B cell (primary cell): ENCODE results near the gene CCDC63. TPM values are rescaled to one million over a fixed set of nuclear protein-coding genes. Genes with fewer than 3 reads are reported as not detected.

Experiments used
- ATAC-seq: fragments of 200-7000 bp; cut with Tn5 transposase; one replicate; pipeline ENCODE4 v1.10.0; 2021; ENCODE audit warnings: low read depth, mild to moderate bottlenecking, moderate number of reproducible peaks, moderate library complexity
- CTCF ChIA-PET: fragments of 350-600 bp; sonication (Branson Sonifier 250); formaldehyde crosslinking; loops from one replicate; lab custom pipeline; 2021; ENCODE audit warnings: antibody characterized with exemption, inconsistent platforms; lab: Charles Lee
- POLR2A ChIA-PET: fragments of 350-600 bp; sonication (Branson Sonifier 250); formaldehyde crosslinking; loops from one replicate; lab custom pipeline; 2021; ENCODE audit warnings: antibody characterized with exemption; lab: Charles Lee
- DNase-seq: peaks from one replicate; pipeline ENCODE4 v3.0.0; 2013
- H2AFZ ChIP-seq: 2 replicates; pipeline ENCODE4 v1.6.1; 2012; ENCODE audit warnings: mild to moderate bottlenecking, low read depth, low read length; ENCODE audit not compliant: insufficient read depth, poor library complexity, severe bottlenecking
- H3K27ac ChIP-seq, 2 donors: 1 replicate in 1 of 2; 2 replicates in 1 of 2; pipeline ENCODE4 v1.5.1; 2012 to 2013; ENCODE audit warnings: low read length in 2 of 2, mild to moderate bottlenecking in 2 of 2, moderate library complexity in 1 of 2
- H3K27me3 ChIP-seq, 4 experiments: fragments of 200-600 bp in 1 of 4; sonication (generic) in 1 of 4; replicated peaks in 1 of 4; 1 replicate in 2 of 4; 2 replicates in 2 of 4; pipeline versions ENCODE4 v1.6.1 to v1.7.0; 2013 to 2016; ENCODE audit warnings: low read length in 3 of 4, mild to moderate bottlenecking in 2 of 4, mixed read lengths in 1 of 4, moderate library complexity in 1 of 4; ENCODE audit not compliant: insufficient read depth in 4 of 4, control insufficient read depth in 3 of 4; ENCODE audit errors: control extremely low read depth in 1 of 4
- H3K36me3 ChIP-seq, 2 experiments: replicated peaks in 1 of 2; 1 replicate in 1 of 2; 2 replicates in 1 of 2; pipeline versions ENCODE4 v1.6.1 to v1.7.1; 2013; ENCODE audit warnings: low read length in 1 of 2; ENCODE audit not compliant: insufficient read depth in 2 of 2, control insufficient read depth in 1 of 2; ENCODE audit errors: control extremely low read depth in 1 of 2, extremely low read depth in 1 of 2
- H3K4me1 ChIP-seq, 2 donors: fragments of 200-600 bp in 1 of 2; sonication (generic) in 1 of 2; 1 replicate in 1 of 2; 2 replicates in 1 of 2; pipeline versions ENCODE4 v1.5.1 to v1.6.1; 2013 to 2017; ENCODE audit warnings: low read length in 2 of 2; ENCODE audit not compliant: control insufficient read depth in 2 of 2, insufficient read depth in 2 of 2
- H3K4me2 ChIP-seq: replicated peaks from 2 replicates; pipeline ENCODE3; 2012; ENCODE audit warnings: mild to moderate bottlenecking, low read depth, low read length; ENCODE audit not compliant: poor library complexity, severe bottlenecking
- H3K4me3 ChIP-seq, 5 experiments: fragments of 200-600 bp in 1 of 5; sonication (generic) in 1 of 5; 1 replicate in 3 of 5; 2 replicates in 2 of 5; pipeline versions ENCODE4 v1.5.1 to v1.7.0; 2011 to 2016; ENCODE audit warnings: low read length in 4 of 5, mild to moderate bottlenecking in 4 of 5, low read depth in 2 of 5, control low read depth in 1 of 5, moderate library complexity in 1 of 5; ENCODE audit not compliant: insufficient read depth in 1 of 5; ENCODE audit errors: control extremely low read depth in 1 of 5, extremely low read depth in 1 of 5
- H3K79me2 ChIP-seq: fragments of 200-600 bp; sonication (generic); one replicate; pipeline ENCODE4 v1.6.0; 2016; ENCODE audit warnings: low read length; ENCODE audit not compliant: control insufficient read depth, insufficient read depth
- H3K9ac ChIP-seq: fragments of 200-600 bp; sonication (generic); 2 replicates; pipeline ENCODE4 v1.6.1; 2017; ENCODE audit warnings: mild to moderate bottlenecking, low read length, moderate library complexity
- H3K9me3 ChIP-seq, 3 donors: one replicate each; pipeline versions ENCODE4 v1.6.1 to v1.7.1; 2013; ENCODE audit warnings: low read length in 2 of 3; ENCODE audit not compliant: control insufficient read depth in 2 of 3, insufficient read depth in 1 of 3; ENCODE audit errors: control extremely low read depth in 1 of 3
- H4K20me1 ChIP-seq: 2 replicates; pipeline ENCODE4 v1.6.0; 2012; ENCODE audit warnings: mild to moderate bottlenecking, low read length; ENCODE audit not compliant: insufficient read depth, control insufficient read depth, poor library complexity, severe bottlenecking
- H3K27ac Mint-ChIP-seq: one replicate; pipeline ENCODE4 v1.8.0; 2021; ENCODE audit warnings: mixed read lengths
- H3K27me3 Mint-ChIP-seq: one replicate; pipeline ENCODE4 v1.8.0; 2021; ENCODE audit warnings: mixed read lengths
- H3K4me1 Mint-ChIP-seq: one replicate; pipeline ENCODE4 v1.8.0; 2021; ENCODE audit warnings: mixed read lengths
- H3K4me3 Mint-ChIP-seq: one replicate; pipeline ENCODE4 v1.8.0; 2021; ENCODE audit warnings: mixed read lengths
- H3K9me3 Mint-ChIP-seq: one replicate; pipeline ENCODE4 v1.8.0; 2022; ENCODE audit warnings: mixed read lengths; ENCODE audit not compliant: insufficient read depth
- EZH2 ChIP-seq: IDR thresholded peaks from 2 replicates; pipeline ENCODE4 v1.6.1; 2012; ENCODE audit warnings: borderline replicate concordance, low read depth, mild to moderate bottlenecking, moderate library complexity, low read length; ENCODE audit not compliant: insufficient read depth, poor library complexity, severe bottlenecking
- WGBS: methylation state at CpG from one replicate; pipeline ENCODE4 v1.1.5; 2013; ENCODE audit warnings: missing lambda C conversion rate; ENCODE audit not compliant: insufficient coverage; 5-methylcytosine and 5-hydroxymethylcytosine counted together
- intact Hi-C: fragments of 100-400 bp; cut with micrococcal nuclease; formaldehyde crosslinking; loops from one replicate; pipeline ENCODE4 v1.10.0; 2022
- polyA plus RNA-seq: library from polyadenylated mRNA; depleted of rRNA; stranded (reverse); fragments of >200 nt; gene quantifications from 2 replicates; pipeline ENCODE4 v1.2.3, GENCODE V29; 2012
- total RNA-seq, 2 donors: library from RNA; stranded (reverse); fragments of 120-200 nt in 1 of 2; gene quantifications; 1 replicate in 1 of 2; 2 replicates in 1 of 2; pipeline versions ENCODE4 v1.2.3 to v1.2.4, GENCODE V29; 2013 to 2022
- TF ChIP-seq, protein P1 (sequence below): fragments of 200-600 bp; IDR thresholded peaks from one replicate; pipeline ENCODE4 v1.8.0; 2022; ENCODE audit warnings: antibody characterized with exemption, mild to moderate bottlenecking

The CCDC63 gene
- total and polyA plus RNA-seq, 2 donors (not counting 1 experiment from before 2014, with no cell fraction given) = not detected

DNA sequence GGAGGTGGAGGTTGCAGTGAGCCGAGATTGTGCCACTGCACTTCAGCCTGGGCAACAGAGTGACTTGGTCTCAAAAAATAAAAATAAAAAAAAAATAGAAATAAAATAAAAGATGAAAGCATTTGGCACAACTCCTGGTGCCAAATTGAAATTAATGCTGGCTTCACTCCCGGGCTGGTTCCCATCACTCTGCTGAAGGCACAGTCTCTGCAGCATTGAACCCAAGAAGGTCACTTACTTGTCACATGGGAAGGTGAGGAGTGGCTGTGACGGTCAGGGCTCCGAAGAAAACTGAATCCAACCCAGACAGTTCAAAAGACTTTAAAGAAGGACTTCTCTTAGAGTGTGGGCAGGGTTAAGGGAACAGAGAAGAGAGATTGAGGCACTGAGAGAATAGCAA lies 10.5 kb upstream of the CCDC63 start:
- DNase-seq = no peak

DNA sequence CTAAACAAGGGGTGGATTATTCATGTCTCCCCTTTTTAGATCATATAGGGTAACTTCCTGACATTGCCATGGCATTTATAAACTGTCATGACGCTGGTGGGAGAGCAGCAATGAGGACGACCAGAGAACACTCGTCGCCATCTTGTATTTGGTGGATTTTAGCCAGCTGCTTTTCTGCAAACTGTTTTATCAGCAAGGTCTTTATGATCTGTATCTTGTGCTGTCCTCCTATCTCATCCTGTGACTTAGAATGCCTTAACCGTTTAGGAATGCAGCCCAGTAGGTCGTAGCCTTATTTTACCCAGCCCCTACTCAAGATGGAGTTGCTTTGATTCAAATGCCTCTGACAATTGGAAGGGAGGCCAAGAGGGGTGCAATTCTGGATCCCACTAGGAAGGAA lies 5.8 kb upstream of the CCDC63 start:
- Histone ChIP-seq H3K27me3 (peaks cover 0 to 2% (median 0%) of the 10 kb centered on the region in 4 experiments), H4K20me1 (no peaks in the 10 kb centered on the region), H3K4me1 (no peaks in the 10 kb centered on the region), H3K4me3 (no peak overlapping the region), H3K27ac (no peak overlapping the region), H3K79me2 (no peaks in the 10 kb centered on the region), H3K36me3 (no peaks in the 10 kb centered on the region), H3K4me2 (no peak overlapping the region), H3K9me3 (no peaks in the 10 kb centered on the region), H3K9ac (no peak overlapping the region), H2AFZ (no peak overlapping the region)
- DNase-seq (no peak), ATAC-seq (no peak)
- no peak overlapping the region for H3K27ac Mint-ChIP-seq
- TF ChIP-seq, protein P1, sequence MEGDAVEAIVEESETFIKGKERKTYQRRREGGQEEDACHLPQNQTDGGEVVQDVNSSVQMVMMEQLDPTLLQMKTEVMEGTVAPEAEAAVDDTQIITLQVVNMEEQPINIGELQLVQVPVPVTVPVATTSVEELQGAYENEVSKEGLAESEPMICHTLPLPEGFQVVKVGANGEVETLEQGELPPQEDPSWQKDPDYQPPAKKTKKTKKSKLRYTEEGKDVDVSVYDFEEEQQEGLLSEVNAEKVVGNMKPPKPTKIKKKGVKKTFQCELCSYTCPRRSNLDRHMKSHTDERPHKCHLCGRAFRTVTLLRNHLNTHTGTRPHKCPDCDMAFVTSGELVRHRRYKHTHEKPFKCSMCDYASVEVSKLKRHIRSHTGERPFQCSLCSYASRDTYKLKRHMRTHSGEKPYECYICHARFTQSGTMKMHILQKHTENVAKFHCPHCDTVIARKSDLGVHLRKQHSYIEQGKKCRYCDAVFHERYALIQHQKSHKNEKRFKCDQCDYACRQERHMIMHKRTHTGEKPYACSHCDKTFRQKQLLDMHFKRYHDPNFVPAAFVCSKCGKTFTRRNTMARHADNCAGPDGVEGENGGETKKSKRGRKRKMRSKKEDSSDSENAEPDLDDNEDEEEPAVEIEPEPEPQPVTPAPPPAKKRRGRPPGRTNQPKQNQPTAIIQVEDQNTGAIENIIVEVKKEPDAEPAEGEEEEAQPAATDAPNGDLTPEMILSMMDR = no peak
- no peak for TF ChIP-seq EZH2
- no peaks in the 10 kb centered on the region for H3K9me3 Mint-ChIP-seq
- no peaks in the 10 kb centered on the region for H3K4me1 Mint-ChIP-seq
- no peak overlapping the region for H3K4me3 Mint-ChIP-seq
- H3K27me3 Mint-ChIP-seq = peaks cover 7% of the 10 kb centered on the region
- WGBS = 100% methylated on average over 6 of the region's 6 CpGs
- intact Hi-C loops = no loop called here
- ChIA-PET POLR2A (no interaction called here), CTCF (no interaction called here)

More for the DNA sequence above, 10.5 kb upstream of the CCDC63 start:
- Histone ChIP-seq H3K4me1 (no peaks in the 10 kb centered on the region), H3K36me3 (no peaks in the 10 kb centered on the region), H4K20me1 (no peaks in the 10 kb centered on the region), H3K4me2 (no peak overlapping the region), H3K9ac (no peak overlapping the region), H3K4me3 (no peak overlapping the region), H3K27ac (no peak overlapping the region), H2AFZ (no peak overlapping the region), H3K27me3 (no peaks in the 10 kb centered on the region), H3K9me3 (no peaks in the 10 kb centered on the region), H3K79me2 (no peaks in the 10 kb centered on the region)
- H3K27me3 Mint-ChIP-seq = peaks cover 10% of the 10 kb centered on the region
- TF ChIP-seq EZH2 = no peak
- TF ChIP-seq, protein P1 = no peak
- H3K4me3 Mint-ChIP-seq = no peak overlapping the region
- H3K4me1 Mint-ChIP-seq = no peaks in the 10 kb centered on the region
- intact Hi-C loops = no loop called here
- no peaks in the 10 kb centered on the region for H3K9me3 Mint-ChIP-seq
- 96% methylated on average over 3 of the region's 4 CpGs for WGBS
- no peak for ATAC-seq
- ChIA-PET CTCF (interaction anchor here (0.6 kb wide), 1 partner anchor 261 kb away, joined by 4 read pairs; no protein-coding TSS in a partner anchor), POLR2A (no interaction called here)
- H3K27ac Mint-ChIP-seq = no peak overlapping the region
